GF-D8 (cell line): ENCODE data around the gene DTNBP1.

Experiments
- DNase-seq: peaks from one replicate; lab custom pipeline; 2025; lab: John Stamatoyannopoulos, UW

Gene DTNBP1

DNA sequence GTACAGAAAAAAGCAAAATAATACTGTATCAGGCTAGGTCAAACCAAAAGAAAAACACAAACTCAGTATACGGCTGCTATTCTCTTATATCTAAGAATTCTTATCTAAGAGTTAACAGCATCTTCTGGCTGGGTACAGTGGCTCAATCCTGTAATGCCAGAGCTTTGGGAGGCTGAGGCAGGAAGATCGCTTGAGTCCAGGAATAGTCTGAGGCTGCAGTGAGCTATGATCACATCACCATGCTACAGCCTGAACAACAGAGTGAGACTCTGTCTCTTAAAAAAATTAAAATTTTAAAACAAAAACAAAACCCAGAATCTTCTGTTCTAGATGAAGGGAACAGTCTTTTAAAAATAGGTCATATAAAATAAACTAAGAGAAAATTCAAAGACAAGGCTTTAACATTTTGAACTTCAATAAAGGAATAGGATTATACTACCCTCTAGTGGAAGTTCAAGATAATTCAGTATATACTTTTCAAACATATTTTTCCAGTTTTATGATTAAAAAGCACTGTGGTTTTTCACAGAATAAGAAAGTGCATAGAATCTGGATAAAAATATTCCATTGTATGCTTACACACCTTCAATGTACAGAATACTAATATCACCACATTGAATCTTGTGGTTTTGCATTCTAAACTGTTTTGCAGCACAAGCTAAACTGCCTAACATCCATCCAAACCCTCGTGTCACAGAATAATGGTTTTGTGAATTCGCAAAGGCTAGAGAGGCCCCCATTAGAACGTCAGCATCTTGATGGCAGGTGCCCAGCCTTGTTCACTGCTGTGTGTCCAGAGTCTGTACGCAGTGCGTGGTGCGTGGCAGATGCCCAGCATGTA is 39.3 kb downstream of the DTNBP1 start:
- DNase-seq, result peak; percentile 15

- peak; percentile 61 for DNase-seq
Measured at GRCh38 chr6:15622045-15622740, 40.6 kb downstream of the DTNBP1 start.

- peak; percentile 81 for DNase-seq
Measured at GRCh38 chr6:15621203-15622044, 41.4 kb downstream of the DTNBP1 start.

DNA sequence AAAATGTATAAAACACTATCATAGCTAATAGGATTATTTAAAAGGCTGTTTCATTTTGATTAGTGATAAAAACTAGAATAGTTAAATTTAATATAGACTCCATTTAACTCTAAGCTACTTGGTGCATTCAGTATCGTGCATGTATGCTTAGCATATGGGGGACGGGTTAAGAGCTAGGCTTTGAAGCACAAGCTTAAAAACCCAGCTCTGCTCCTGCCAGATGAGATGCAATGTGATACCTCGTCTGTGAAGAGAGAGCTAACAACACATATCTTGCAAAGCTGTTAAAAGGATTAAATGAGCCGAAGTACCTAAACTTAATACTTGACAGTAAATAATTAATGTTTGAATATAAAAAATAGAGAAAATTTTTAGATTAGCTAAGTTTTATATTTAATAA is 42.2 kb downstream of the DTNBP1 start:
- no peak for DNase-seq

- DNase-seq, result no peak
Measured at GRCh38 chr6:15619330-15619729, 43.5 kb downstream of the DTNBP1 start.

- DNase-seq, result no peak
Measured at GRCh38 chr6:15618685-15619084, 44.1 kb downstream of the DTNBP1 start.

DNA sequence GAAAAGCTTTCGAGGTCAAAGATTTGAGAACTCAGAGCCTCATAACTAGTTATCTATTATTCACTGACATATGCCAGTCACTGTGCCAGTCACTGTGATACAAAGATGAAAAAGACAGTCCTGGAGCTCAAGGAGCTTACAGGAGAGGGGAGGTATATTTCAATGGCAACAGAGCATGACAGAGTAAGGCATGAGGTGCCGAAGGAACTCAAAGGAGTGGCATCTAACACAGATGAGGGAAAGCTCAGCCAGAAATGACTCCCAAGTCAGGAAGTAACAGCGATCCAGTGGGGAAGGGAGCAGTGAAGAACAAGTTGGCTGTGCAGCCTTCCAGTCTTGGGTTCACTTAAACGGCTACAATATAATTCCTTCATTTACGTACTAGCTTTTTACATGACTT is 46.6 kb downstream of the DTNBP1 start:
- DNase-seq, result no peak

- DNase-seq, result no peak
Measured at GRCh38 chr6:15615802-15616201, 47.0 kb downstream of the DTNBP1 start.

DNA sequence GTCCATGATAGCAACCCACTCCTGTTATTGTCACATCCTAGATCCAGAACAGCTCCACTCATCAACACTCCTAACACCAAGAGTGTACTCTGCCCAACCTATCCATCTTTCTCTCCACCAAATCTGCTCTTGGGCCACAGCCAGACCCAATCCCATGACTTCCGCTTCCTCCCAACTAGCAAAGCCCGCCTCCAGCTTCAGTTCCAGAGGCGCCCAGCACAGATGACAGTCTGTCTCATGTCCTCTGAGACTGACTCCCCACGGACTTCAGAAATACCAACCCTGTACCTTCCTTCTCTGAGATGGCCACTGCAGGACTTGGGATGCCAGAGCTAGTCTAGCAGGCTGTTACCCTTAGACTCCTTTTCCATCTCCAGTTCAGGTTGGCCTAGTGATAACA is 48.6 kb downstream of the DTNBP1 start:
- DNase-seq, result no peak

- DNase-seq, result no peak
Measured at GRCh38 chr6:15608396-15608795, 54.4 kb downstream of the DTNBP1 start.

GRCh38 chr6:15607603-15608002 is 55.2 kb downstream of the DTNBP1 start:
- no peak for DNase-seq

- DNase-seq, result no peak
Measured at GRCh38 chr6:15606347-15606746, 56.5 kb downstream of the DTNBP1 start.

DNA sequence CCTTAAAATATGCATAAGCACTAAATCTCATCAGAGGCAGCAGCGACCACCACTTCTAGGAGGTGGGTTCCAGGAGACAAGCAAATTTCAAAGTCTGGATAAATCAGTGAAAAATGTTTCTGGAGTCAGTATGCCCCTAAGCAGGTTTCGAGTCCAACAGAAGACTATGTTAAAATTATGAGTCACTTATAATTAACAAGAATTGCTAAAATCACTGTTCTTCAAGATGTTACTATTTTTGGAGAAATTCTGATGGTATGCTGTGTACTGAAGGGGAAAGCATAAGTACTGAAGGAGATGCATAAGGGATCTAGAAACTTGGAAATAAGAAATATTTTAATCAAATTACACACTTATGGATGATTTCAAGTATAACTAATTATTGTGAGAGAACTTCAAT is 58.0 kb downstream of the DTNBP1 start:
- no peak for DNase-seq

DNA sequence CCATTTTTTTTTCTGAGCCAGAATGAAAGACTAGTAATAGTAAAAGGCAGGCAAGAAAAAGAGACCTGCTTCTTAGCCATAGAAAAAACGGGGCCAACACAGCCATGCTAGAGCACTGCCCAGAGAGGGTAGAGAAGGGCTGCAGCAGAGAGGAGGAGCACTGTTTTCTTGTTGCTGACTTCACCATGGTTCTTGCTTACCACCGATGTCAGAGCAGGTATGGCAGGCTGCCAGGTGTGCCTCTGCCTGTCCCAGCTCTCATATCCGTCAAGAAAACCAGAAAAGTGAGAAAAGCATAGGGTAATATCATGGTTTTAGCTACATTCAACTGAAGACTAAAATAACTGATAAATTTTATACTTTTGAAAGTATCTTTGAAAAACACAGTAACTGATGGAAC is 60.7 kb downstream of the DTNBP1 start:
- DNase-seq, result no peak

DNA sequence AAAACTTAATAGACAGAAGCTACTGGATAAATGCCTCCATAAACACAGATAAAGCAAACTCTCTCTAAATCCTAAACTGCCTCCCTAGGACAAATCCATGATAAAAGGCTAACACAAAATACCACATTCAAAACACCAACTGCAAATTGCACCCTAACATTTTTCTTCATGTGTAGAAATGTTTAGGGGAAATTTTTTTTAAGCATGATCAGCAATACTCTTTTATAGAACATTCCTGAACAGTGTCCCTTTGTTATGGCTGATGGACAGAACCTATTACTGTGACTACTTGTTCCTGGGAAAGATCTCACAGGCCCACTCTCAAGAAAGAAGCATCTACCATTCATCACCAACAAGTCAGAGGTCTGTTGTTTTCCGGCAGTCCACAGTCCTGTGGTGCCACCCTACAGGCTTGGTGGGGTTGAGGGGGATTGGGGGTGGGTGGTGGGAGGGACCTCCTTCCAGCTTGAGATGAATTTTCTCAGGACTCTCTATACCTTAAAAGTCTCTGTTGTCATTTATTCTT is 64.5 kb downstream of the DTNBP1 start:
- no peak for DNase-seq

DNA sequence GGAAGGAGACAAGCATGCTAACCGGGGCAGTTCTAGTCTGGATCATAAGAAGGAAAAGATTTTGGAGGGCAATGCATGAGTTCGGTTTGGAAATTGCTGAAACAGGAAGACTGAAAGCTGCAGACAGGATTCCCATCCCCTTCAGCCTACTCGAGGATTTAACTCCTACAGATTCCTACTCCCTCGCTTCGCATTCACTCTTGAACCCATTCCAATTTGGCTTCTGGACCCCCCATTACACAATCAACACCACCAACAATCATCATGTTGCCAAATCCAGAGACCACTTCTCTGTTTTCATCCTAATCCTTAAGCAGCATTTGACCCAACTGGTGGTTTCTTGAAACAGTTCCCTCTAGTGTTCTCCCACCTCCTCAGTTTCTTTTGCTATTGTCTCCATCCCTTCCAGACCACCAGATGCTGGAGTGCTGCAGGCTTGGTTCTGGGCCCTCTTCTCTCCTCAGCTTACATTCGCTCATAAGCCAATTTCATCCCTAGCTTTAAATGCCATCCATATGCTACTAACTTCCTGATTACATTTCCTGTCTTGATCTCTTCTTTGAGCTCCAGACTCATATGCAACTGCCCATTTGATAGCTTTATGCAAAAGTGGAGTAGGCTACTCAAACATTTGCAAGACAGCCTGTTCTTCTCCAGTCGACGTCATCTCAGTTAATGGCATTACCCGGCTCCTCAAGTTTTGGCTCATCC is 66.5 kb downstream of the DTNBP1 start:
- no peak for DNase-seq

GRCh38 chr6:15595461-15596173 is 67.2 kb downstream of the DTNBP1 start:
- no peak for DNase-seq

- no peak for DNase-seq
Measured at GRCh38 chr6:15594512-15595259, 68.1 kb downstream of the DTNBP1 start.

DNA sequence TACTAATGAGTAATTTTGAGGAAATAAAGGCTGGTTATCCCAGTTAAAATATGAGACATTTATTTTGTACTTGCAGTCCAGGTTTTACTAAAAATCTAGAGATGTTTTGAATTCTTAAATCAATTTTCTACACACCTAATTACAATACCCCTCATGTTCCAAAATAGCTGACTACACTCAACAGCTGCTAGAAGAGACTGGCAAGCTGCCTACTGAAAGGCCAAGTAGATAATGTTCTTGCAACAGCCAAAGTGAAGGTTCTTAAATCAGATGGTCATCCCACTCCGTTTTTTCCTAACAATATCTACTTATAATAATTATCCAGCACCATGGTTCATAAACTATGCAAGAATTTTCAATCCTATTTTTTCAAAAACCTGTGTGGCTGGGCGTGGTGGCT is 69.0 kb downstream of the DTNBP1 start:
- DNase-seq, result no peak

DNA sequence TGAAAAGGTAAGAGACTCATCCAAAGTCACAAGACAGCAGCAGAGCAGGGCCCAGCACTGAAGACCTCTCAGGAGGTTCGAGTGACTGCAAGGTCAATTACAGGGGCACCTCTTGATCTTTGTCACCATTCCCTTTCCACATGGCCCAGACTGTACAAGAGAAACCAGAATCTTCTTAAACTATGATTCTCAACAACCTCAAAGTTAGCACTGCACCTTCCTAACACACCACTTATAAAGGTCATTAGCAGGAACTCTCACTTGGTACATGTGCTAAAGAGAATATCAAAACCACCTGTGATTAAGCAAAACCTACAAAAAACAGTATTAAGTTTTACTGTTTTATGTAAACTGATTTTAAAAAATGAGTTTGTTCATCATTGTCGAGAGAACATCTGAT is 70.2 kb downstream of the DTNBP1 start:
- DNase-seq, result no peak
